Measurements from ENCODE around the gene LRFN5.
"Not testable (repeated sequence)": the region's sequence is repeated elsewhere in the genome, so short reads cannot be mapped to it uniquely, and the experiment has no call there.

The LRFN5 gene

GRCh38 chr14:41636492-41637392 lies 30.1 kb downstream of the LRFN5 start:
- DNase-seq (ENCODE audit: low read depth) = no peak

DNA sequence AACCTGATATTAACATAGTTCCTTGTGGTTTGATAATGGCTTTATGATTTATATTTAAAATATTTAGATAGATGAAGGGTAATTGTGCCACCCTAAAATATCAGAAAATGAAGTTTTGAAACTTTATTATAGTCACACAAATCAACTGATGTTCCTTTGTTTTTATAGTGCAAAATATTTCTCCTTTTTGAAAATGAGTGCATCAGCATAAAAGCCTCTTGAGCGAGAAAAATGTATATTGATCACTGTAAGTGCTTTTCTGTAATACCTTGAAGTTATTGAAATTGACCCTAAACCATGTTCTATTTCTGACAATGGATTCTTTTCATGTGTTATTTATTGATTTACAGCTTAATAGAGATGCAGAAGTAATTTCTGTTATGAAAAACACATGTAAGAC lies 35.0 kb downstream of the LRFN5 start:
- DNase-seq (ENCODE audit: low read depth) = no peak

DNA sequence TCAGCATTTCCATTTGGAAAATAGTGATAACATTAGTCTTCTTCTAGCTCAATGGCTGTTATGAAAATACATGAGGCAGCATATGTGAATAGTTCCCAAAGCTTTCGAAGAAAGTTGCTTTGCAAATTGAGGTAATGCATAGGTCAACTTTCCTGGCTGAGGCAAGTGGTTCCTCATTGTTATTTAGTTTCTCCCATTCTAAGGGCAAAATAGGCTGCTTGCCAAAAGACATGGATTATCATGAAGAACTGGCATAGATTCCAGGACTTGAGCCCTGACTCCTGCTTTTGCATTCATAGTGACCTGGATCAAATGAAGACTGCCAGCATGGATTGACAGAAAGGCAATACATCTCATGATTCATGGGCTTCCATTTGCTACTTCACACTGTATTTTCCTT lies 35.7 kb downstream of the LRFN5 start:
- DNase-seq (ENCODE audit: low read depth) = no peak

DNA sequence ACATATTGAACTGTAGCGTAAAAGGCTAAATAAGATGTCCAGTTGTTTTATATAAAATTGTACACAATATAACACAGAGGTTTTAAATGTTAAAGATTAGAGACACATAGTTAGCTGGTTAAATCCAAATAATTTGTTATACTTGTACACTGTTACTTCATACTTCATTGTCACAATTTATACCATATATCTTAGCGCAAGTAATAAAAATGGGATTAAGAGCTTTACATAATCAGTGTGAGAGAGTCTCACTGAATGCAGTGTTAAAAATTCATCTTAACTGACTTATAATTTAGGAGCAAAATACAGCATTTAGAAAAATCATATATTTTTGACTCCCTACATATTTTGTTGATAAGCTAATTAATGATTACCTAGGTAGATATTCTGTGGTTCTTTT lies 36.1 kb downstream of the LRFN5 start:
- no peak for DNase-seq (ENCODE audit: low read depth)

- DNase-seq (ENCODE audit: low read depth) = no peak
Measured at GRCh38 chr14:41644606-41645005, 37.9 kb downstream of the LRFN5 start.

DNA sequence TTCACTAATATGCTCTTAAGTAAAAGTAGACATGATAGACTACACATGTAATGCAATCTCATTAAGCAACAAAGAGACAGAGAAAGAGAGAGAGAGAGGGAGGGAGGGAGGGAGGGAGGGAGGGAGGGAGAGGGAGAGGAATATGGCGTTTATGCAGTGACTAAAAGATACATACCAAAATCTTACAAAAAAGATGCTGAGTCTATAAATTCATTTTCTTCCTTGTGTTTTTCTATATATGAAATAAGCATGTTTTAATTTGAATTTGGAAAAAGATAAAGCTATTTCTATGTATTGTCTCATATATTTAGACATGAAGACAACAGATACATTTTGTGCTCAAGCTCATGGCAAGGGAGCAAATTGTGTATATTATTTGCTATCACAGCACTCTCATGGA lies 44.1 kb downstream of the LRFN5 start:
- no peak for DNase-seq (ENCODE audit: low read depth)

- no peak for DNase-seq (ENCODE audit: low read depth)
Measured at GRCh38 chr14:41654196-41654595, 47.5 kb downstream of the LRFN5 start.

DNA sequence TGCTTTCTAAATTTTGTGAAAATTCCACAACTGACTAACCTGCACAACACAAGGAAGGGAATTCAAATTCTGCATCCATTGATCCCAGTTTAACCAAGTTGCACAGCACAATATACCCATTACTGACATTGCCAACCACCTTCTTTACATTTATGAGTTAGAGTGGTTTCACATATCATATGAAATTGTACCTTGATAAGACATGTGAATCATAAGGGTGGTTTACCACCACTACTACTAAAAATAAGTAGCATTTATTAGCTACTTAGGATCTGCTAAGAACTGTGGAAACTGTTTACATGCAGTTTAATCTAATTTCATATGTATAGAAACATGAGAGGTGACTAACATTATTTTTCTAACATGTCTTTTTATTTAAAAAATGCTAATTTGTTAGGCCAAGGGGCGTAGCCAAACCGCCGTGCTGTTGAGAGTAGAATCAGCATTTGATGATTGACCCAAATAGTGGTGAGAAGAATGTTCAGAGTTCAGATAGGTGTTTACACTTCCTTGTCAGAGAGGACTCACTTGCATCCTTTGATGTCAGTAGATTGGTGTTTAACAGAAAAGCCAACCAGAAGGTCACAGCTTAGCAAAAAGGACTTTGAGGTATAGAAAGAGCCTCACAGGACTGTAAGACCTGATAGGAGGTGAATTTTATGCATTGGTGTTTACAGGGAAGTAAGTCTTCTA lies 56.2 kb downstream of the LRFN5 start:
- no peak for DNase-seq (ENCODE audit: low read depth)

- DNase-seq (ENCODE audit: low read depth) = no peak
Measured at GRCh38 chr14:41663473-41663850, 56.8 kb downstream of the LRFN5 start.

DNA sequence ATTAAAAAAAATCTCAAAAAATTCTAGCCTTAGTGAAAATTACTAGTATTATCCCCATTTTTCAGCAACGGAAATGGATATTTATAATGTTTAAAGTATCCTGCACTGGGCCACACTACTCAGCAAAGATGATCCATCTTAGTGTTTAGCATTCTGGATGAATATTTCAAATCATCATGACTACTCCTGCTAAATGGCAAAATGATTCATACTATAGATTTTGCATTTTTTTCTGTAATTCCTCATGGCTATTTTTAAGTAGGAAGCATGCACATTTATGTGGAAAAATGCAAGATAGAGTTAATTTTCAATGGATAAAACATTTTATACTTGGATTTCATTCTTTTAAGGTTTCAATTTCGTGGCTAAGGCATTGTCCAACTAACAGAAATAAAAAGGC lies 59.6 kb downstream of the LRFN5 start:
- no peak for DNase-seq (ENCODE audit: low read depth)

DNA sequence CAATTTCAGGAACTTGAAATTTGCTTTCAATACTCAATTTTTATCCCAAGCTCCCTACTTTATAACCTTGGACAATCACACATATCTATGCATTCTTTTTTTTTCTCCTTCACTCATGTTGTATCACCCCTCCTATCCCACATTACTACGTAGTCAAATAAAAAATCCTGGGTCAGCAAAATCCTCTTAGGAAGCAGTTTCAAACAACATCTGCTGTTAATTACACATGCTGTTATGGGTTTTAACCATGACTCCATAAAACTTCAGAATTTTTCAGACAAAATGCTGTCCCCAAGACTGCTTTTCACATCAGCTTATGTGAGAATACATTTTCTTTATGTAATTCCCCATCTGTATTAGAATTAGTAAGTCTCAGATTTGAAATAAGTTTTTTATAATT lies 61.7 kb downstream of the LRFN5 start:
- DNase-seq (ENCODE audit: low read depth) = peak; percentile 27

DNA sequence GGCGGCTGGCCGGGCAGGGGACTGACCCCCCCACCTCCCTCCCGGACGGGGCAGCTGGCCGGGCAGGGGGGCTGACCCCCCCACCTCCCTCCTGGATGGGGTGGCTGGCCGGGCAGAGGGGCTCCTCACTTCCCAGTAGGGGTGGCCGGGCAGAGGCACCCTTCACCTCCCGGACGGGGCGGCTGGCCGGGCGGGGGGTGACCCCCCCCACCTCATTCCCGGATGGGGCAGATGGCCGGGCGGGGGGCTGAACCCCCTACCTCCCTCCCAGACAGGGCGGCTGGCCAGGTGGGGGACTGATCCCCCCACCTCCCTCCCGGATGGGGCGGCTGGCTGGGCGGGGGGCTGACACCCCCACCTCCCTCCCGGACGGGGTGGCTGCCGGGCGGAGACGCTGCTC lies 66.9 kb downstream of the LRFN5 start:
- DNase-seq (ENCODE audit: low read depth) = not testable (repeated sequence)

DNA sequence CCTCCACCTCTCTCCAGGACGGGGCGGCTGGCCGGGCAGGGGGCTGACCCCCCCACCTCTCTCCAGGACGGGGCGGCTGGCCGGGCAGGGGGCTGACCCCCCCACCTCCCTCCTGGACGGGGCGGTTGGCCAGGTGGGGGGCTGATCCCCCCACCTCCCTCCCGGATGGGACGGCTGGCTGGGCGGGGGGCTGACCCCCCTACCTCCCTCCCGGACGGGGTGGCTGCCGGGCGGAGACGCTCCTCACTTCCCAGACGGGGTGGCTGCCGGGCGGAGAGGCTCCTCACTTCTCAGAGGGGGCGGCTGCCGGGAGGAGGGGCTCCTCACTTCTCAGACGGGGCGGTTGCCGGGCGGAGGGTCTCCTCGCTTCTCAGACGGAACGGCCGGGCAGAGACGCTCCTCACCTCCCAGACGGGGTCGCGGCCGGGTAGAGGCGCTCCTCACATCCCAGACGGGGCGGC lies 67.9 kb downstream of the LRFN5 start:
- not testable (repeated sequence) for DNase-seq (ENCODE audit: low read depth)

DNA sequence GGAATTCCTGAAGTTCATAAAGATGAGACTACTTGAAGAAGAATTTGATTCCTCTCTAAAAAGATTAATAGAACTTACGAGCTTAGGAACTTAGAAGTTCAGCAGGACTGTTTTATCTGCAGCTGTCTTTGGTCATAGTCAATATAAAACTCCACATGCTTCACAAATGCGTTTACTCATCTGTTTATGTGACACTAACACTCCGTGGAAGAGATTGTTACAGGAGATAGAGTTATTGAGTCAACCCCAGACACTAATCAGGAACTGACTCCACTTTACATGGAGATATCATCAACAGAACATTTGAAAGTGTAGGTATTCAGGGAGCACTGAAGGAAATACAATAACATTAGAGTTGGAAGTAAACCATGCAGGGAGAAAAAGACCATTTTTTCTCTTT lies 92.8 kb downstream of the LRFN5 start:
- DNase-seq (ENCODE audit: low read depth) = no peak

DNA sequence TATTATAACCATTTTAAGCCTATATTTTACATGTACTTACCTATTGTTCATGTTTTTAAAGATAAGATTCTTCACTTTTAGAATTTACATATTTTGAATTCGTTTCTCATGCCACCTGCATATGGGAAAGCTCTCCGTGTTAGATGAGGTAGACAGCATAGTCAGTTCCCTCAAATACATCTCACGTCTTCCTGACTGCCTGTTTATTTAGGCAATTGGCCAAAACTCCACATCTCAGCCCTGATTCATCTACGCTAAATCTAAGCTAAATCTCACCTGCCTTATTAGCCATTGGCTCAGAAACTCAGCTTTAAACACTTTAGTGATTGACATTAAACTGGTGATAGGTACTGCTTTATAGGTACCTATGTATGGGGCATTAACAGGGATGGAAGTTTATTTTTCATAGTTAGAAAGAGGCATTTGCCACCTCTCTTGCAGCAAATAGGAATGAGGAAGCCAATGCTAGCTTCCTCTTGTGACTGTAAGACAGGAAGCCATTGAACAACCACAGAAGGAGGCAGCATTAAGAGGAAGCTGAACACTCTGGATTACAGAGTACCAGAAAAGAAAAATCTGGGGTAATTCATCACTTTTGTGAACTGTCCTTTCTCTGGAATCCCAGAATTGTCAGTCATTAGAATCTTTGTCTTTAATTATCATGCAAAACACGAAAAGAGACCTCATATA lies 111.9 kb downstream of the LRFN5 start:
- DNase-seq (ENCODE audit: low read depth) = no peak

- DNase-seq (ENCODE audit: low read depth) = no peak
Measured at GRCh38 chr14:41739203-41739602, 132.5 kb downstream of the LRFN5 start.

DNA sequence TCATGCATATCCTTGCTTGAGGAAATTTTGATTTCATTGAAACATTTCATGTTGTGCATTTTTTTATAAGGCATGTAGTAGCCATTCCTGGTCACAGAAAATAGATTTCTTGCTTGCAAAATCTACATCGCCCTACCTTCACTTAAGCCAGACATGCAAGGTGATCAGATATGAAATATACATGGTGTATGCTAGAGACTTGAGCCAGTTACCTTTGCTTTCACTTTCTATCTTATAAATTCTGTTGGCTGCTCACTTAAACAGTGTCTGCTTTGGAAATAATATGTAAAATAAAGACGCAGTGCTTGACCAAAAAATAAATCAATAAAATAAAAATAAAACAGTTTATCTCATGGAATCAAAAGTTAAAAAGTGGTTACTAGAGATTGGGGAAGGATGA lies 136.5 kb downstream of the LRFN5 start:
- DNase-seq (ENCODE audit: low read depth) = no peak

GRCh38 chr14:41749429-41749828 lies 142.8 kb downstream of the LRFN5 start:
- peak; percentile 13 for DNase-seq (ENCODE audit: low read depth)

DNA sequence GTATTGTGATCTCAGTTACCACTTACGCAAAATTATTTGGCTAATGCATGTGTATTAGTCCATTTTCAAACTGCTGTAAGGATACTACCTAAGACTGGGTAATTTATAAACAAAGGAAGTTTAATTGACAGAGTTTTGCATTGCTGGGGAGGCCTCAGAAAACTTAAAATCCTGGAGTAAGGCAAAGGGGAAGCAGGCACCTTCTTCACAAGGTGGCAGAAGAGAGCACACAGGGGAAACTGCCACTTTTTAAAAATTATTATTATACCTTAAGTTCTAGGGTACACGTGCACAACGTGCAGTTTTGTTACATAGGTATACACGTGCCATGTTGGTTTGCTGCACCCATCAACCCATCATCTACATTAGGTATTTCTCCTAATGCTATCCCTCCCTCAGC lies 143.9 kb downstream of the LRFN5 start:
- DNase-seq (ENCODE audit: low read depth) = not testable (repeated sequence)

GRCh38 chr14:41758011-41758665 lies 151.5 kb downstream of the LRFN5 start:
- DNase-seq (ENCODE audit: low read depth) = no peak

GRCh38 chr14:41761204-41761603 lies 154.5 kb downstream of the LRFN5 start:
- no peak for DNase-seq (ENCODE audit: low read depth)

DNA sequence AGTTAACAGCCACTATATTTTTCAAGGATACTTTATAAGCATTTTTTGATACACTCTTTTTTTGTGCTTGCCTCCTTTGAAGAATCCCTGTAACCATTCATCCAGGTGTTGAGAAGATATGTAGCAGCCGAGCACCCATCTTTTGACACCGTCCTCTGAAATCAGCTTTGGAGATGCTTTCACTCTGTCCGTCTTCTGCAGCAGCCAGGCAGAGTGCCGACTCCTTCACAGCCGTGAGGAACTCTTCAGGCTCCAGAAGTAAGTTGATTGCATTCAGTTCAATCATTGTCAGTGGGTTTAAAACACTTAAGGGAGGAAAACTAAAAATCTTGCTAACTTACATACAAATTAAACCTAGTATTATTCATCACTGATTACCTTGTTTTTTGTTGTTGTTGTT lies 160.1 kb downstream of the LRFN5 start:
- no peak for DNase-seq (ENCODE audit: low read depth)
